ENCODE results near the gene RSBN1.

The RSBN1 gene

DNA sequence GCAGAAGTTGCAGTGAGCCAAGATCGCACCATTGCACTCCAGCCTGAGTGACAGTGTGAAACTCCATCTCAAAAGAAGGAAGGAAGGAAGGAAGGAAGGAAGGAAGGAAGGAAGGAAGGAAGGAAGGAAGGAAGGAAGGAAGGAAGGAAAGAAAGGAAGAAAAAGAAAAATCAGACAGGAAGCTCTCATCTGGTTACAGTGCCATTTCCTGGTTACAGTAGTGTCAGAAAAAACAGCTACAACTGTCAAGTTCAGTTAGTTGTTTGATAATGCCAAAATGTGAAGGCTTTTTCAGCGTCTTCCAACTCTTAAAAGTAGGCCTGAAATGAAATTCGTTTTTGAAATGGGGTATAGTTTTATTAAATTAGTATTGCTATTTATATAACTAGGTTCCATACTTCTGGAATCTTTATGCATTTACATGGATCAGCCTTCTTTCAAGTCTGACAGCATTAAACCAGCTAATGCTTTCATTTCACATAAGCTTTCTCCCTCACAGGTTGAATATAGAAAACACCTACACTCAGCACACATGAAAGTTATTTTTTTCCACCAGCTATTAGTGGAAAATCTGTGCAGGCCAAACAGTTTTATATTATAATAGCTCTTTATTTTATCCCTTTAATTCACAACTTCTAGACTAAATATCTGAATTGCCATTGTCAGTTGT is 38.0 kb upstream of the RSBN1 start:
- Histone ChIP-seq H3K27me3 (no peaks in the 10 kb centered on the region), H3K27ac (peak overlapping the region; percentile 61), H3K9me3 (no peaks in the 10 kb centered on the region), H3K4me3 (ENCODE audit: low read depth in 1 of 2, low read length in 1 of 2) (no peak overlapping the region), H3K4me1 (ENCODE audit: control insufficient read depth in 1 of 2, insufficient read depth in 1 of 2, low read depth in 1 of 2, low read length in 1 of 2) (peaks cover 11 to 19% of the 10 kb centered on the region in 2 experiments), H3K36me3 (peaks cover 53% of the 10 kb centered on the region)
- no peak for TF ChIP-seq CTCF (IDR thresholded peaks at IDR 0.05)

- Histone ChIP-seq H3K27ac (peak overlapping the region; percentile 61), H3K4me1 (ENCODE audit: control insufficient read depth in 1 of 2, insufficient read depth in 1 of 2, low read depth in 1 of 2, low read length in 1 of 2) (peaks cover 11 to 19% of the 10 kb centered on the region in 2 experiments), H3K9me3 (no peaks in the 10 kb centered on the region), H3K27me3 (no peaks in the 10 kb centered on the region), H3K4me3 (ENCODE audit: low read depth in 1 of 2, low read length in 1 of 2) (no peak overlapping the region), H3K36me3 (peaks cover 51% of the 10 kb centered on the region)
- TF ChIP-seq CTCF (IDR thresholded peaks at IDR 0.05) = no peak
Measured at GRCh38 chr1:113849072-113849471, 36.8 kb upstream of the RSBN1 start.

DNA sequence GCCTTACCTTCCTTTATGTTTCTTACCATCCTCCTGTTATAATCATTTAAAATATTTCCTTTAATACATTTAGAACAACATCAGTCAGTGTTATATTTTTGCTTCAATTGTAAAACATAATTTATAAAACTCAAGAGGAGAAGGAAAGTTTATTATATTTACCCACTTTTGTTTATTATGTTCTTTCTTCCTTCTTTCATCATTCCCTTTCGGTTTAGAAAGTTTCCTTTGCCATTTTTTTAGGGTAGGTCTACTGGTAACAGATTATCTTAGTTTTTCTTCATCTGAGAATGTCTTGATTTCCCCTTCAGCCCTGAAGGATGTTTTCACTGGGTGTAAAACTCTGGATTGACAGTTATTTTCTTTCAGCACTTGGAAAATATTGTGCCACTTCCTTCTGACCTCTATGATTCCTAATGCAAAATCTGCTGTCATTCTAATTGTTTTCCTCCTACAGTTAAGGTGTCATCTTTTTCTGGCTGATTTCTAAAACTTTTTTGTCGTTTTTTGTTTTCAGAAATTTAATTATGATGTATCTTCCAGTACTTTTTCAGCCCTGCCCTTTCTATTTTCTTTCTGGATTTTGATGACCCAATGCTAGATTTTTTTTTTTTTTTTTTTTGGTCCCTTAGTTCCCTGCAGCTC is 34.2 kb upstream of the RSBN1 start:
- no peak overlapping the region for H3K27ac ChIP-seq
- no peak overlapping the region for H3K4me3 ChIP-seq (ENCODE audit: low read depth in 1 of 2, low read length in 1 of 2)
- H3K36me3 ChIP-seq = peaks cover 55% of the 10 kb centered on the region
- no peaks in the 10 kb centered on the region for H3K27me3 ChIP-seq
- no peaks in the 10 kb centered on the region for H3K9me3 ChIP-seq
- TF ChIP-seq CTCF (IDR thresholded peaks at IDR 0.05) = no peak
- H3K4me1 ChIP-seq (ENCODE audit: control insufficient read depth in 1 of 2, insufficient read depth in 1 of 2, low read depth in 1 of 2, low read length in 1 of 2) = peaks cover 11 to 19% of the 10 kb centered on the region in 2 experiments

- Histone ChIP-seq H3K9me3 (no peaks in the 10 kb centered on the region), H3K4me1 (ENCODE audit: control insufficient read depth in 1 of 2, insufficient read depth in 1 of 2, low read depth in 1 of 2, low read length in 1 of 2) (peaks cover 6 to 18% of the 10 kb centered on the region in 2 experiments), H3K4me3 (ENCODE audit: low read depth in 1 of 2, low read length in 1 of 2) (no peak overlapping the region), H3K27ac (peak overlapping the region; percentile 64), H3K27me3 (no peaks in the 10 kb centered on the region), H3K36me3 (peaks cover 72% of the 10 kb centered on the region)
- TF ChIP-seq CTCF (IDR thresholded peaks at IDR 0.05) = no peak
Measured at GRCh38 chr1:113836534-113836933, 24.3 kb upstream of the RSBN1 start.

GRCh38 chr1:113835686-113836290 is 23.5 kb upstream of the RSBN1 start:
- no peaks in the 10 kb centered on the region for H3K9me3 ChIP-seq
- peaks cover 6 to 18% of the 10 kb centered on the region in 2 experiments for H3K4me1 ChIP-seq (ENCODE audit: control insufficient read depth in 1 of 2, insufficient read depth in 1 of 2, low read depth in 1 of 2, low read length in 1 of 2)
- H3K27me3 ChIP-seq = no peaks in the 10 kb centered on the region
- peak overlapping the region; percentile 64 for H3K27ac ChIP-seq
- no peak overlapping the region for H3K4me3 ChIP-seq (ENCODE audit: low read depth in 1 of 2, low read length in 1 of 2)
- H3K36me3 ChIP-seq = peaks cover 73% of the 10 kb centered on the region
- peak; percentile 64 for TF ChIP-seq CTCF (IDR thresholded peaks at IDR 0.05)

Data from neutrophil (primary cell).